GM18907 (cell line): ENCODE measurements around the gene SHC1.
A peak's percentile ranks its signal among the peaks of the same experiment; 100 is the strongest.

Experiments
- ATAC-seq: cut with Tn5 transposase; IDR thresholded peaks from one replicate; pipeline ENCODE4 v1.9.1; 2021; ENCODE audit warnings: mild to moderate bottlenecking, moderate library complexity; ENCODE audit not compliant: unreplicated experiment

SHC1 gene

GRCh38 chr1:154974808-154975408 lies 4.4 kb upstream of the SHC1 start:
- peak; percentile 44 for ATAC-seq

DNA sequence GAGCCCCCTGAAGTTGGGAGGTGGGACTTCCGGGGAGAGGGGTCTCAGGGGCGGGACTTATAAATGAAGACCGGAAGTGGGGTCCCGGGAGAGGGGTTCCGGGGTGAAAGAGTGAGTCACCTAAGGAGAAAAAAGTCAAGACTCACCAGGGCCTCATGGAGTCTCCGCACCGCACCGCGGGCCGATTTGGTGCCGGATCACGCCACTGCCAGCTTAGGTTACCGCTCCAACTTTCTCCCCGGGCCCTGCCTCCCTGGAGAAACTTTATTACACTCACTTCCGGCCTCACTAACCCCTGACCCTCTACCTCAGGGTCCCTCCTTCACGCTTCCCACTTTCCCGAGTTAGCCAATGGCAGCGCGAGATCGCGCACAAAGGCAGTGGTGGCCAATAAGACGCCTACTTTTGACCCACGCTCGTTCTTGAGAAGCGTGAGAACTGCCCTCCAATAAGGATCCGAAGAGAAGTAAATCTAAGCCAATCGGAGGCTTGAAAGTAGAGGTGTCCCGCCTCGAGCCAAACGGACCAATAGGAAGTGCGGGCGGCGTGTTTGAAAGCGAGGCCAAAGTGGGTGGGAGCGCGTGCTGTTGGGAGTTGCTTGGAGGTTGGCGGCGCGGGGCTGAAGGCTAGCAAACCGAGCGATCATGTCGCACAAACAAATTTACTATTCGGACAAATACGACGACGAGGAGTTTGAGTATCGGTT lies 3.7 kb upstream of the SHC1 start, which contains the start of gene CKS1B:
Gene CKS1B, plus strand, starts transcription at position 580 of the 706 bp plus-strand sequence. Its CDS starts 65 bp downstream, at position 645.
- peak; percentile 79 for ATAC-seq

DNA sequence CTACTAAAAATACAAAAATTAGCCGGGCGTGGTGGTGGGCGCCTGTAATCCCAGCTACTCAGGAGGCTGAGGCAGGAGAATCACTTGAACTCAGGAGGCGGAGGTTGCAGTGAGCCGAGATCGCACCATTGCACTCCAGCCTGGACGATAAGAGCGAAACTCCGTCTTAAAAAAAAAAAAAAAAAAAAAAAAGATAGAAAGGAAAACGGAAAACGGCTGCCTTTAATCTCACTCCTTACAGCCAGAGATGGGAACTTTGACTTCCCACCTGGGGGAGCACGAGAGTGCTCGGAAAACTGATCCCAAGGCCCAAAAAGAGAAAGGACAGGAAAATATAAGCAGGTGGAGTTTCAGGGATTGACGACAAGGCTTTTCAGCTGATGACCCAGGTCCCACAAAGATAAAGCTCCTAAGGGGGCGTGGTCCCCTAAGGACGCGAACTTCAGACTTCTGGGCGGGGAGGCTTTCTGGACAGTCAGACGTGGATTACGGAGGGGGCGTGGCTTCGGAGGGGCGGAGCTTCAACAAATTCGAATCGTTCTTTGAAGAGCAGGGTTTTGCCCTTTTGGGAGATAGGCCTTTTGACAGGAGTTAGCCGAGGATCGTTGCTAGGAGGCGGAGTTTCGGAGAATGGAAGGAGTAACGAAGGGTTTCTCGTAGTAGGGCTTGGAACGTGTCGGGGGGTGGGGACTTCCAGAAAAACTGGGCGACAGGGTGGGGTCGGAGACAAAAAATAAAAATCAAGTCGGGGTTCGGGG lies 3.0 kb upstream of the SHC1 start:
- peak; percentile 32 for ATAC-seq

DNA sequence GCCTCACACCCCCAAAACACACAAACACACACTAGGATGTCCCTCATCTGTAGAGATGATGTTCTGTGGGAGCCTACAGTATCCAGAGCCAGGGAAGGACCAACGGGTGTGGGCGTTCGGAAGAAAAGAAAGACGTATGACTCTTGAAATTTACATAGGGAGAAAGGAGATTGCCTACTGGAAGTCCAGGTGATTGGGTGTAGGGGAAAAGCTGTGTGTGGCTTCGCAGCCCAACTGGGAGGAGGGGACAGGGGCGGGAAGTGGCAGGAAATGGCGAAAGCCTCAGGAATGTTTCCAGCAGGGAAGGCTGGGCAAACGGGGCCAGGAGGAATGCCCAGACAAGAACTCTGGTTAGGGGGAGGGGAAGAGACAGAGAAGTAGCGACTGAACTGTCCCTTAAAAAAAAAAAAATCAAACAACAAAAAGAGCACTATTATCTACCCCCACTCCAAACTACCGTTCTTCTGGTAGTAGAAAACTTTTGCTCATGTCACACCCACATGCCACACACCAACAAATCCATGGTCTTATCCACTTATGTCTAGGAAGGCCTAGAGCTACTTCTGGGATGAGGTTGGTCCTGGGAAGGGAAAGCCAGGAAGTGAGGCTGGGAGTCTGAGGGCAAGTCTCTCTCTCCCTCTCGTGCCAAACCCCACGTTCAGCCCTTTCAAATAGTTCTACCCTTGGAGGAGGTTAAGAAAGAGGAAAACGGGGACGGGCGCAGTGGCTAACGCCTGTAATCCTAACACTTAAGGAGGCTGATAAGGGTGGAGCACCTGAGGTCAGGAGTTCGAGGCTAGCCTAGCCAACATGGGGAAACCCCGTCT lies 2.2 kb upstream of the SHC1 start:
- no peak for ATAC-seq

DNA sequence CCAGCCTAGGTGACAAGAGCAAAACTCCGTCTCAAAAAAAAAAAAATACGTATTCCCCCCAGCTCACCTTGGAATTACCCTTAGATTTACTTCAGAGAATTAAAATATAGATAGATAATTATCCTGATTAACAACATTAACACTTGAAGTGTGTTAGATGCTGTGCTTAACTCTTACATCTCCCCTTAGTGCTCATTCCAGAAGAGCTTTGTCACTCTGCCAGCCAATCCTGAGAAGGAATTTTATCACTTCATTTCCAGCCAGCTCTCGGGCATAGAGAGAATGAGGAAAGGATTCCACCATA lies 1.6 kb upstream of the SHC1 start:
- no peak for ATAC-seq

DNA sequence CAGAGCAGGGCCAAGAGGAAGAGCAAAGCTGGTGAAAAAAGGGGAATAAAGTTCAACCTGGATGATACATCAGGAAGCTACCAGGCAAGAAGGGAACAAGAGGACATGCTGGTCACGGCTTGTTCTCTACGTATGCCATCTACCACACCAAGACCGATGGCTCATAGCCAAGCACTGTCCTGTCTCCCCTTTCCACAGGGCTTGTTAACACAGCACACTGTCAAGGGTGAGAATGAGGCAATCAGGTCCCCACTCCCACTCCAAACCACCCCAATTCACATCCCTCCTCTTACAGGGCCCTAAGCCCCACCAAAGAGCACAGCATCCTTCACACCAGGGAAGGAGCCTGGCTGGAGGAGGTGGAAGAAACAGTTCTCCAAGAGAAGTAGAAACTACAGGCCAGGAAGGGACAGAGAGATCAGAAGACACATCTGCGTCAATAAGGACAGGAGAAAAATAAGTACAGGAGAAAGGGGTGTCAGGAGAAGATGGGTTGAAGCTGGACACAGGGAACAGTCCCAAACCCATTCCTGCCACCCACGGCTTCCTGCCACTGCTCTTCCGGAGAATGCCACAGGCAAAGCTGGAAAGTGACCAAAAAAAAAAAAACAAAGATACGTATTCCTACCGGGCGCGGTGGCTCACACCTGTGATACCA lies 923 bp upstream of the SHC1 start:
- no peak for ATAC-seq

DNA sequence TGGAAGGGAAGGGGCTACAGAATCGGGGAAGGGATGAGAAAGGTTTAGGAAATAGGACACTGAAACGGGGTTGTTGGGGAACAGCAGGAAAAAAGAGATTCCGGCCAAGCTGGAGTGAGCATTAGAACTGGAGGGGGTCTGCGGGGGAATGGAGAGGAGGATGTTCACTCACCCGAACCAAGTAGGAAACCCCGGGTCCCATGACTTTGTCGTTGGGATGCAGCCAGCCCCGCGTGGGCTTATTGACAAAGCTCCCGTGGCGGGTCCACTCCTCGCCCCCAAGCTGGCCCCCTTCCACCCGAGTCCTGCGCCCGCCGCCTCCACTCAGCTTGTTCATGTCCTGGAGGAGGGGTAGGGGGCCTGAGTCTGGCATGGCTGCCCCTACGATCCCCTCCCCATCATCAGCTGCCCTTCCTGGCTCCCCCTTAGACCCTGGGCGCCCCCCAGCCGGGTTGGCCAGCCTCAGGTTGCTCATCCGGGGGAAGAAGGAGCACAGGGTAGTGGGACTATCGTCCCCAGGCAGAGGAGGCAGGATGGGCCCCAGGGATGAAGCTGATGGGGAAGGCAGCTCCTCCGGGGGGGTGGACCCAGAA lies 591 bp downstream of the SHC1 start:
- no peak for ATAC-seq

GRCh38 chr1:154969246-154969645 lies 1.3 kb downstream of the SHC1 start:
- no peak for ATAC-seq

GRCh38 chr1:154968731-154969130 lies 1.8 kb downstream of the SHC1 start:
- no peak for ATAC-seq

DNA sequence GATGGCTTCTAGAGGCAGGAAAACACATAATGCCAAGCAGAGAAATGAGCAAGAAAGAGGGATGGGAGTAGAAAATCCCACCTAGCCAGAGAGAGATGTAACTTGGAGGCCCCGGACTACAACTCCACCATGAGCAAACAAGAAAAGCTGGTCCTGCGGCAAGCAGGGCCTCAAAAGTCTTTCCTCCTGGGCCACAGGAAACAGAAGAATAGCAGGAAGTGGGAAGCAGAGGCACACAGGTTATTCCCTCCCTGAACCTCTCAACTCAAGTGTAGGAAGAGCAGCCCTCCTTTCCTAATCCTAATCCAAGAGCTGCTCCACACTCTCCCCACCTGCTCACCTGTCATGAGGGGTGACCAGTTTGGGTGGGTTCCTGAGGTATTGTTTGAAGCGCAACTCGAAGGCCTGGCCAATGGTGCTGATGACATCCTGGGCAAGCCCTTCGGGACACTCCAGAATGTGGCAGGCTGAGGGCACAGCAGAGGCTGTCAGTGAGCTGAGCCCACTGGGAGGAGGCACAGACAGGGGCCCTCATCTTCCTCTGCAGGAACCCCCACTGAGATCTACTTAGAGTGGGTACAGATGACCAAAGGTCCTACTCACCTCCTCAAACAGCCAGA lies 3.1 kb downstream of the SHC1 start:
- ATAC-seq: no peak

DNA sequence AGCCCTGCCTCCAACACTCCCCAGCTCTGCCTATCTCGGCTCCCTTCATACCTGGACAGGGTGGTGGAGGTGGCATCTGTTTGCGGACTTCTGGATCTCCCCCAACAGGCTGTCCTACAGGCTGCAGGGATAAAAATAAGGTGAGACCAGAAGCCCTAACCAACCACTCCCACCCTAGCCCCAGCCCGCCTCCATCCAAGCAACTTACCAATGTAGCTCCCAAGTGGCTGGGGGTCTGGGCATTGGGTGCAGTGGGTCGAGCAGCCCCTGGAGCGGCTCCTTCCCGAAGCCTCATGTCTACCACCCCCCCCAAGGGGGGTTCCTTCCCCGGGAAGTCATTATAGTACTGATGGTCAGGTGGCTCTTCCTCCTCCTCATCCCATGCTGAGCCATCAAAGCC lies 4.4 kb downstream of the SHC1 start:
- no peak for ATAC-seq

DNA sequence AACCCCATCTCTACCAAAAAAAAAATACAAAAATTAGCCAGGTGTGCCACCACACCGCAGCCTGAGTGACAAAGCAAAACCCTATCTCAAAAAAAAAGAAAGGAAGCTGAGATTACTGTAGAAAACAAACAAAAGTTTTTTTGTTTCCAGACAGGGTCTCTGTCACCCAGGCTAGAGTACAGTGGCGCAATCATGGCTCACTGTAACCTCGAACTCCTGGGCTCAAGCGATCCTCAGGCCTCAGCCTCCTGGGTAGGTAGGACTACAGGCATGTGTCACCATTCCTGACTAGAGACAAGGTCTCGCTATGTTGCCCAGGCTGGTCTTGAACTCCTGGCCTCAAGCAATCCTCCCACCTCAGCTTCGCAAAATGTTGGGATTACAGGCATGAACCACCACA lies 6.2 kb downstream of the SHC1 start:
- ATAC-seq: no peak

DNA sequence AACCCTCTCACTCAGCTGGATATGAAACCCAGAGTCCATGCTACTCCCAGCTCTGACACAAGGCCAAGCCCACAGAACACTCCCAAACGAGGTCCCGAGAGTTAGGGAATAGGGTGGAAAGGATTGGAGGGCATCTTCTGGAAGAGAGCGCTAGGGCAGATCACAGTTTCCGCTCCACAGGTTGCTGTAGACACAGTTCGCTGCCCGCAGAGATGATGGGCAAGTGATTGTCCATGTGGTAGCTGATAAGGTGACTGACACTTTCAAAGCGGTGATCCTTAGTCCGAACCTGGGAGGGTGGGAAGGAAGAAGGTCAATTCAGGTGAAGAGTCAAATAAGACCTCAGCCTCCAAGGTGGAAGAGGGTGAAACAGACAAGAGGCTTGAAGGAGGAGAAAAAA lies 6.9 kb downstream of the SHC1 start:
- ATAC-seq: no peak

DNA sequence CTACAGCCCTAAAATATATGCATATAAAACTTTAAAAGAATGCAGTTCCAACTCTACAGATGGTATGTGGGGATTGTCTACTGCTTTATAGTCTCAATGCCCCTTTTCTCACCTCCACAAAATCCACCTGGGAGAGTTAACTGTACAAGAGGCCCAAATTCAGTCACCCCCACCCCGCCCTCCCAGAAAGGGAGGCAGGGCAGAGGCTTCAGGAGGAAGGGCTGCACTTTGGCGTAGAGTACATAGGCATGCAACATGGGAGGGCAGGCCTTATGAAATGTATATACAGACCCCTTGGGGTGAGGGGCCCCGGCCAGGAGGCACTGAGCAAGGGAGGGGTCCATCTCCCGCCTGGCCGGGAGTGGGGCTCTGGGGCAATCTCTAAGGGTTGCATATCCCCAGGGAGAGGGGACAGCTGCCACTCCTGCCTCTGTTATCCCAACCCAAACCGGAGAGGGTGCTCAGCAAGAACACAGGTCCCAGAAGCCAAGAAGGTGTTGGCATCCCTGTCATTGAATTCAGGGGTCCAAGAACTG lies 7.7 kb downstream of the SHC1 start:
- ATAC-seq: no peak

GRCh38 chr1:154962156-154962749 lies 8.3 kb downstream of the SHC1 start:
- peak; percentile 4 for ATAC-seq

GRCh38 chr1:154961207-154962155 lies 9.1 kb downstream of the SHC1 start, which contains the start of gene PYGO2:
Gene PYGO2 (minus strand): TSS chr1:154961782. CDS start chr1:154961576, 206 bp downstream.
- ATAC-seq: peak; percentile 77

DNA sequence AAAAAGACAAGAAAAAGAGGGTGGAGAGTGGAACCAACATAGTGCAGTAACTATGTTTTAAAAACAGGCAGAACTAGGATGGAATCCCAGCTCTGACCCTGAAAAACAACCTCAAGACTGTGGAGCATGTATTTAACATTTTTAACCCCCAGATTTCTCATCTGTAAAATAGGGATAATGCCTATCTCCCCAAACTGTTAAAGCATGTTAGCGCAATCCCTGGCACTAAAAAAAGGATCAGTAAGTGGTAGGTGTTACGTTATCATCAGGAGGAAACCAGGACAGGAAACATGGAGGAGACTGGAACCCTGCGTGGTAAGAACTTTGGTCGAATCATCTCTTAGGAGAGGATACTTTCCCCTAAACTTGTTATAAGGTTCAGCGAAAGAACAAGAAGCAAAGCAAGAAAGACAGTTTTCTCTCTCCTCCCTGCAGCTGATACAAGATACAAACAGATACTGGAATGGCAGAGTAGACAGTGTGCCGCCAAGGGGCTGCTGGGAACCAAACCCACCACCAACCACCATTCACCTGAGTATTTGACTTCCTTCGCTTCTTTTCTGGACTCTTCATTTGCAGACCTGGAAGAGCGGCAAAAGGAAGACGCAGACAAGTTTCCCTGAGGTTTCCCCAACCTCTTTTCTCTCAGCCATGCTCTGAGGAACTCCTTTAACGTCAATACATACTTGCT lies 10.0 kb downstream of the SHC1 start:
- no peak for ATAC-seq

DNA sequence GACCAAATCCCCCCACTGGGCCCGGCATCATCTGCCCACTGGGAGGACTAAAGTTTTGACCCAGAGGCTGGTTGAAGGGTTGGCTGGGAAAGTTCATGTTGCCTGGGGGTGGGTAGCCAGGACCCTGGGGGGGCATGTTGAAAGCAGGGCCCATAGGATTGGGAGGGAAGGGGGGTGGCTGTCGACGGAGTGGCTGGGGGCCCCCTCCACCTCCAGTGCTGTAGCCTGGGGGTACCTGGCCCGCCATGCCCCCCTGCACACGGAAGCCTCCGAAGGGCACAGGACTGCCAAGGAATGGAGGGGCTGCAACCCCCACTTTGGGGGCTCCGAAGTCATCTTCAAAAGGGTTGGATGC lies 11.1 kb downstream of the SHC1 start:
- ATAC-seq: no peak
